ENCODE measurements around the gene ERI2. TPM values are rescaled to one million over a fixed set of nuclear protein-coding genes. Genes with fewer than 3 reads are reported as not detected.

ERI2 gene
- total RNA-seq, 2 experiments from 2014 or later = 14.1 to 16.6 TPM

GRCh38 chr16:20844054-20844453 lies 37.8 kb upstream of the ERI2 start:
- Mint-ChIP-seq H3K9me3 (no peaks in the 10 kb centered on the region), H3K27me3 (no peaks in the 10 kb centered on the region), H3K27ac (peak overlapping the region; percentile 57), H3K36me3 (peaks cover 41% of the 10 kb centered on the region), H3K4me3 (peak overlapping the region; percentile 47), H3K4me1 (peaks cover 43% of the 10 kb centered on the region)
- POLR2A ChIA-PET = interaction anchor here (1.5 kb wide), 1 partner anchor 38 kb away, joined by 3 read pairs; the partner anchor contains the start of genes ERI2 and REXO5
- ATAC-seq (ENCODE audit: low read depth) = peak; percentile 38
- no peak for DNase-seq

DNA sequence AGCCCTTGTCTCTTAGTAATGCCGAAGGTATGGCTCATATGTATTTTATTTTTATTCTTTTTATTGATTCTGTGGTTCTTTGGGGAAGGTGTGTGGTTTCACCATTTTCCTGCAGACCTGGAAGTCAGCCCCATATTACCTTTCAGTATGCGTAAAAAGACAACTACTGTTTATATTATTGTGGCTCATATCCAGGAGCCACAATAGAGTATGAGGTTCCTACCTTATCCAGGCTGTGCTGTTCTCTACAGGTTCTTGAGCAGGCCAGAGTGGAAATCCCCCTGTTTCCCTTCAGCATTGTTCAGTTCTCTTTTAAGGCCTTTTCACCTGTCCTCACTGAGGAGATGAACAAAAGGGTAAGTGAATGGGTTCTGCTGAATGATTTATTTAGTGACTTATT lies 33.2 kb upstream of the ERI2 start:
- POLR2A ChIA-PET = no interaction called here
- Mint-ChIP-seq H3K27me3 (no peaks in the 10 kb centered on the region), H3K9me3 (peaks cover 4% of the 10 kb centered on the region), H3K27ac (no peak overlapping the region), H3K36me3 (peaks cover 73% of the 10 kb centered on the region), H3K4me3 (no peak overlapping the region), H3K4me1 (peaks cover 13% of the 10 kb centered on the region)
- ATAC-seq (ENCODE audit: low read depth) = no peak
- no peak for DNase-seq

DNA sequence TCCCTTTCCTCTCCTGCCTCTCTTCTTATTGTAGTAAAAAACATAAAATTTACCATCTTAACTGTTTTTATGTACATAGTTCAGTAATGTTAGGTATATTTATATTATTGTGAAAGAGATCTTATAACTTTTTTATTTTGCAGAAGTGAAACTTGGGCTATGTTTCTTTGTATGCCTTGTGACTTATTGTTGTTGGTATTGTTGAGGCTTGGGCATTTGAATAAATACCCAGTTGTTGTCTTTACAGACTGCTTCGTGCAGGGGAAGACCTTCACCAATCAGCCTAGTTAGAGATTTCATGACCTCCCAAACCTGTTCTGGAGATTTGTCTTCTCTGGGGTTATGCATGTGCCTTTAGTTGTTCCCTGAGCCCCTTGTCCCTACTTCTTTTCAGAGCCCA lies 32.0 kb upstream of the ERI2 start:
- H3K36me3 Mint-ChIP-seq = peaks cover 81% of the 10 kb centered on the region
- peaks cover 3% of the 10 kb centered on the region for H3K4me1 Mint-ChIP-seq
- no peak for DNase-seq
- peaks cover 6% of the 10 kb centered on the region for H3K9me3 Mint-ChIP-seq
- no peaks in the 10 kb centered on the region for H3K27me3 Mint-ChIP-seq
- H3K4me3 Mint-ChIP-seq = no peak overlapping the region
- no peak for ATAC-seq (ENCODE audit: low read depth)
- H3K27ac Mint-ChIP-seq = no peak overlapping the region
- POLR2A ChIA-PET = no interaction called here

GRCh38 chr16:20833086-20833485 lies 26.8 kb upstream of the ERI2 start:
- peaks cover 6% of the 10 kb centered on the region for H3K9me3 Mint-ChIP-seq
- H3K27ac Mint-ChIP-seq = no peak overlapping the region
- peaks cover 56% of the 10 kb centered on the region for H3K36me3 Mint-ChIP-seq
- H3K4me3 Mint-ChIP-seq = no peak overlapping the region
- DNase-seq (no peak), ATAC-seq (ENCODE audit: low read depth) (no peak)
- POLR2A ChIA-PET = interaction anchor here (0.8 kb wide), 1 partner anchor 26 kb away, joined by 3 read pairs; no protein-coding TSS in a partner anchor
- no peaks in the 10 kb centered on the region for H3K27me3 Mint-ChIP-seq
- no peaks in the 10 kb centered on the region for H3K4me1 Mint-ChIP-seq

GRCh38 chr16:20830372-20830771 lies 24.1 kb upstream of the ERI2 start:
- H3K36me3 Mint-ChIP-seq = peaks cover 38% of the 10 kb centered on the region
- H3K27me3 Mint-ChIP-seq = no peaks in the 10 kb centered on the region
- POLR2A ChIA-PET = no interaction called here

DNA sequence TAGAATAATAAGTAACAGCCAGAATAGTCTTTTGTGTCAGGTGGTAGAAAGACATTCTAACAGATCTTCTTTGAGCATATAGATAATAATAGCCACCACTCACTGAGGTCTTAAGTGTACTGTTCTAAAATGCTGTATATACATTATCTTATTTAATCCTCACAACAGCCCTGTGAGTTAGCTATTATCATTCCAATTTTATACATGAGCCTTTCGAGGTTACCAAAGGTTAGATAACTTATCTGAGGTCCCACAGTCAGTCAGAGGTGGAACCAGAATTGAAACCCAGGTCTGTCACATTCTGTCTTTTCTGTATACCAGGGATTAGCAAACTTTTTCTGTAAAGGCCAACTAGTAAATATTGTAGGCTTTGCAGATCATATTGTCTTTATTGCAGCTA lies 23.3 kb upstream of the ERI2 start:
- ATAC-seq (ENCODE audit: low read depth) = no peak
- Mint-ChIP-seq H3K27ac (no peak overlapping the region), H3K27me3 (no peaks in the 10 kb centered on the region), H3K4me3 (no peak overlapping the region), H3K9me3 (peaks cover 2% of the 10 kb centered on the region), H3K36me3 (peaks cover 33% of the 10 kb centered on the region), H3K4me1 (no peaks in the 10 kb centered on the region)
- POLR2A ChIA-PET = no interaction called here
- no peak for DNase-seq

More at GRCh38 chr16:20830372-20830771, 24.1 kb upstream of the ERI2 start:
- no peak for ATAC-seq (ENCODE audit: low read depth)
- no peaks in the 10 kb centered on the region for H3K4me1 Mint-ChIP-seq
- H3K9me3 Mint-ChIP-seq = peaks cover 2% of the 10 kb centered on the region
- DNase-seq = no peak
- no peak overlapping the region for H3K4me3 Mint-ChIP-seq
- H3K27ac Mint-ChIP-seq = no peak overlapping the region

DNA sequence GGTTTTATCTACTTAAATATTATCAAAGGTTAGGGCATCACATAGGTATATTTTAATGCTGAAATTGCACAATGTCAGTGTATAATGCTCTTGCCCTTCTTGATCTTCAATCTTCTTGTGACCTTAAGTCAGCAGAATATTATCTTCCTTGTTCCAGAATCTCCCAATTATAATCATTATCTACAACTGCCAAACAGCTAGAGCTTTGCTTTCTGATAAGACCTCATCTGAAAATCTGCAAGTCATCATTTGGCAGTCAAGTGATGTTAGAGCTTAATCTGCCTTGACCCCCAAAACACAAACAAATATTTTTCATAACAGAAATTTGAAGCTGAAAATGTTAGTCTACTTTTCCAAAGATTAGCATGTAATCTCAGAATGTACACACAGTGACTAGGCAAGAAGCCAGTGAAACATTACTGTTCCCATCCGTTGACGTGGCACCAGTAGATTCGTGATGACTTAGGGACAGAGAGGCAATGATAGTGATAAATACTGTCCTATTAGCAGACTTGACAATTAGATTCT lies 19.8 kb upstream of the ERI2 start:
- H3K4me1 Mint-ChIP-seq = peaks cover 10% of the 10 kb centered on the region
- no peak for ATAC-seq (ENCODE audit: low read depth)
- POLR2A ChIA-PET = no interaction called here
- no peak overlapping the region for H3K4me3 Mint-ChIP-seq
- no peaks in the 10 kb centered on the region for H3K9me3 Mint-ChIP-seq
- peaks cover 37% of the 10 kb centered on the region for H3K36me3 Mint-ChIP-seq
- DNase-seq = no peak
- H3K27me3 Mint-ChIP-seq = no peaks in the 10 kb centered on the region
- no peak overlapping the region for H3K27ac Mint-ChIP-seq

DNA sequence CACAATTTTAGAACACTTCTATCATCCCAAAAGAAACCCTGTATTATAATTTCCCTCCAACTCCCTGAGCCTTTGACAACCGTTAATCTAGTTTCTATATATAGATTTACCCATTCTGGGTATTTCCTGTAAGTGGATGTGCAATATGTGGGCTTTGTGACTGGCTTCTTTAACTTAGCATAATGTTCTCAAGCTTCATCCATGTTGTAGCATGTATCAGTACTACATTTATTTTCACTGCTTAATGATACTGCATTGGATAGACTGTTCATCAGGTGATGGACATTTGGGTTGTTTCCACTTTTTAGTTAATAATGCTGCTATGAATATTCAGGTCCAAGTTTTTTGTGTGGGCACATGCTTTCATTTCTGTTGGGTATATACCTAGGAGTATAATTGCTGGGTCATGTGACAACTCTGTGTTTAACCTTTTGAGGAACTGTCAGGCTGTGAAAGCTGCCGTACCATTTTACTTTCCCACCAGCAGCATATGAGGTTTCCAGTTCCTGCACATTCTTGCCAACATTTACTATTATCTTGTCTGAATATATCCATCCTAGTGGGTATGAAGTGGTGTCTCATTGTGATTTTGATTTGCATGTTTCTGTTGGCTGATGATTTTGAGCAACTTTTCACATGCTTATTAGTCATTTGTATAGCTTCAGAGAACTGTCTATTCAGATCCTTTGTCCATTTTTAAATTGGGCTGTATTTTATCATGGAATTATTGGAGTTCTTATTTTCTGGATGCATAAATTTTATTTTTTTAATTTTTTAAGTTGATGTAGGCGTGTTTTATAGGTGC lies 16.5 kb upstream of the ERI2 start:
- H3K4me3 Mint-ChIP-seq = peak overlapping the region; percentile 62
- H3K27me3 Mint-ChIP-seq = no peaks in the 10 kb centered on the region
- POLR2A ChIA-PET = no interaction called here
- ATAC-seq (ENCODE audit: low read depth) (peak; percentile 54), DNase-seq (no peak)
- H3K4me1 Mint-ChIP-seq = peaks cover 10% of the 10 kb centered on the region
- no peaks in the 10 kb centered on the region for H3K9me3 Mint-ChIP-seq
- peaks cover 51% of the 10 kb centered on the region for H3K36me3 Mint-ChIP-seq
- peak overlapping the region; percentile 72 for H3K27ac Mint-ChIP-seq

- no peak for DNase-seq
- H3K27ac Mint-ChIP-seq = no peak overlapping the region
- peaks cover 10% of the 10 kb centered on the region for H3K4me1 Mint-ChIP-seq
- no peaks in the 10 kb centered on the region for H3K27me3 Mint-ChIP-seq
- H3K4me3 Mint-ChIP-seq = no peak overlapping the region
- H3K36me3 Mint-ChIP-seq = peaks cover 52% of the 10 kb centered on the region
- no peak for ATAC-seq (ENCODE audit: low read depth)
- no peaks in the 10 kb centered on the region for H3K9me3 Mint-ChIP-seq
- POLR2A ChIA-PET = interaction anchor here (0.7 kb wide), 1 partner anchor 15 kb away, joined by 3 read pairs; the partner anchor contains the start of genes ERI2 and REXO5
These were observed 15.4 kb upstream of the ERI2 start for GRCh38 chr16:20821682-20822081.

DNA sequence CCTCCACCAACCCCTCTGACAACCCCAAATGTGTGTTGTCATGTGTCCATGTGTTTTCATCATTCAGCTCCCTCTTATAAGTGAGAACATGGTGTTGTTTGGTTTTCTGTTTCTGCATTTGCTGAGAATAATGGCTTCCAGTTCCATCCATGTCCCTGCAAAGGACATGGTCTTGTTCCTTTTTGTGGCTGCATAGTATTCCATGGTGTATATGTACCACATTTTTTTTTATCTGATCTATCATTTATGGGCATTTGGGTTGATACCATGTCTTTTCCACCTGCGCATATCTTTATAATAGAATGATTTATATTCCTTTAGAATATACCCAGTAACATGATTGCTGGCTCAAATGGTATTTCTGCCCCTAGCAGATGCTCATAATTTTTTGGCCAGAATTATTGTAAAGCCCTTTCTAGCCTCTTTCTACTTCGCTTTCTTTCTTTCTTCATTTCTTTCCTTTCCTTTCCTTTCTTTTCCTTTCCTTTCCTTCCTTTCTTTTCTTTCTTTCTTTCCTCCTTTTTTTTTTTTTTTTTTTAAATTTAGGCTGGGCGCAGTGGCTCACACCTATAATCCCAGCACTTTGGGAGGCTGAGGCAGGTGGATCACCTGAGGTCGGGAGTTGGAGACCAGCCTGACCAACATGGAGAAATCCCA lies 12.8 kb upstream of the ERI2 start:
- H3K36me3 Mint-ChIP-seq = peaks cover 53% of the 10 kb centered on the region
- H3K4me3 Mint-ChIP-seq = no peak overlapping the region

DNA sequence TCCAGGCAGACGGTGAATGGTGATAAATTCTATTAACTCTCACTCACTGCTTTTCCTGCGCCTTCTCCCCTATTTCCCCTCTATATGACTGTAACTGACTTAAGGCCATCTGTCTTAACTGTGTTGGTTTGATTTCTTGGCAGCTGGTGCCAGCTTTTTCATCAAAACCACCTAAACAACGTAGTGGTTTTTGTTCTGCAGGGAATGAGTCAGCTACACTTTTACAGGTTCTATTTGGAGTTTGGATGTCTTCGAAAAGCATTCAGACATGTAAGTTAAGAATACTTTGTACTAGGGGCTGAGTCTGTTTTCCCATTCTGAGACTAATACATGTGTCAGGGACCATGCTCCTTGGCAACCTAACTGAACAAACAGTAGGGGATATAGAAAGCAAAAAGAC lies 8.5 kb upstream of the ERI2 start:
- Mint-ChIP-seq H3K9me3 (no peaks in the 10 kb centered on the region), H3K36me3 (peaks cover 26% of the 10 kb centered on the region), H3K4me1 (peaks cover 18% of the 10 kb centered on the region), H3K27me3 (no peaks in the 10 kb centered on the region), H3K27ac (no peak overlapping the region), H3K4me3 (no peak overlapping the region)
- POLR2A ChIA-PET = no interaction called here
- ATAC-seq (ENCODE audit: low read depth) (peak; percentile 30), DNase-seq (no peak)

More for the DNA sequence above, 12.8 kb upstream of the ERI2 start:
- no peaks in the 10 kb centered on the region for H3K27me3 Mint-ChIP-seq
- POLR2A ChIA-PET = no interaction called here
- no peak for ATAC-seq (ENCODE audit: low read depth)
- H3K9me3 Mint-ChIP-seq = no peaks in the 10 kb centered on the region
- no peak overlapping the region for H3K27ac Mint-ChIP-seq
- H3K4me1 Mint-ChIP-seq = peaks cover 17% of the 10 kb centered on the region
- no peak for DNase-seq

DNA sequence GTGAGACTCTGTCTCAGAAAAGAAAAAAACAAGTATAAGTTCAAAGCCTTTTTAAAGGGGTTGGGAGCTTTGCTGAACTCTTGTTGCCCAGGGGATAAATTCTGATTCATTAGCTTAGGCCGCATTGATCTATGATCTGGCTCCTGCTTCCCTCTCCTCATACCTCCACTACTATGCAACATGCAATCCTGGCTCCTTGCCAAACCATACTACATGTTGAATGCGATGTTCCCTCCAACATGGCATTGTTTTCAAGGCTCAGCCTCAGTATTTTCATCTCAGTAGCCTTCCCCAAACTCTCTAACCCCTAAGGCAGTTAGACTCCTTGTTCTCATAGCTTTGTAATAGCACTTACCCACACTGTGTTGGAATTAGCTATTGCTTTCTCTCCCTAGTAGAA lies 6.2 kb upstream of the ERI2 start:
- POLR2A ChIA-PET = interaction anchor here (0.8 kb wide), 1 partner anchor 70 kb away, joined by 3 read pairs; no protein-coding TSS in a partner anchor
- H3K4me1 Mint-ChIP-seq = peaks cover 32% of the 10 kb centered on the region
- no peaks in the 10 kb centered on the region for H3K27me3 Mint-ChIP-seq
- H3K36me3 Mint-ChIP-seq = peaks cover 28% of the 10 kb centered on the region
- no peak overlapping the region for H3K4me3 Mint-ChIP-seq
- ATAC-seq (ENCODE audit: low read depth) = no peak
- H3K9me3 Mint-ChIP-seq = no peaks in the 10 kb centered on the region
- DNase-seq = no peak
- H3K27ac Mint-ChIP-seq = no peak overlapping the region

- DNase-seq (no peak), ATAC-seq (ENCODE audit: low read depth) (no peak)
- Mint-ChIP-seq H3K4me1 (peaks cover 32% of the 10 kb centered on the region), H3K36me3 (peaks cover 26% of the 10 kb centered on the region), H3K9me3 (no peaks in the 10 kb centered on the region), H3K4me3 (no peak overlapping the region), H3K27ac (no peak overlapping the region), H3K27me3 (no peaks in the 10 kb centered on the region)
- POLR2A ChIA-PET = interaction anchor here (0.8 kb wide), 1 partner anchor 70 kb away, joined by 3 read pairs; no protein-coding TSS in a partner anchor
These were observed 5.7 kb upstream of the ERI2 start for GRCh38 chr16:20811889-20812439.

Measured in activated naive CD8-positive, alpha-beta T cell treated with anti-CD3 and anti-CD28 coated beads, Interleukin-2, amount 10 ng/mL, durations not matched to agents 7 days and 5 days (primary cell).